GM12801 (cell line): ENCODE measurements around the gene CCDC68.

Experiments
- TF ChIP-seq, protein P1 (sequence below): IDR thresholded peaks from one replicate; pipeline ENCODE4 v1.5.1; 2011; ENCODE audit warnings: control low read depth; ENCODE audit not compliant: insufficient read length; ENCODE audit errors: extremely low read depth

The CCDC68 gene

DNA sequence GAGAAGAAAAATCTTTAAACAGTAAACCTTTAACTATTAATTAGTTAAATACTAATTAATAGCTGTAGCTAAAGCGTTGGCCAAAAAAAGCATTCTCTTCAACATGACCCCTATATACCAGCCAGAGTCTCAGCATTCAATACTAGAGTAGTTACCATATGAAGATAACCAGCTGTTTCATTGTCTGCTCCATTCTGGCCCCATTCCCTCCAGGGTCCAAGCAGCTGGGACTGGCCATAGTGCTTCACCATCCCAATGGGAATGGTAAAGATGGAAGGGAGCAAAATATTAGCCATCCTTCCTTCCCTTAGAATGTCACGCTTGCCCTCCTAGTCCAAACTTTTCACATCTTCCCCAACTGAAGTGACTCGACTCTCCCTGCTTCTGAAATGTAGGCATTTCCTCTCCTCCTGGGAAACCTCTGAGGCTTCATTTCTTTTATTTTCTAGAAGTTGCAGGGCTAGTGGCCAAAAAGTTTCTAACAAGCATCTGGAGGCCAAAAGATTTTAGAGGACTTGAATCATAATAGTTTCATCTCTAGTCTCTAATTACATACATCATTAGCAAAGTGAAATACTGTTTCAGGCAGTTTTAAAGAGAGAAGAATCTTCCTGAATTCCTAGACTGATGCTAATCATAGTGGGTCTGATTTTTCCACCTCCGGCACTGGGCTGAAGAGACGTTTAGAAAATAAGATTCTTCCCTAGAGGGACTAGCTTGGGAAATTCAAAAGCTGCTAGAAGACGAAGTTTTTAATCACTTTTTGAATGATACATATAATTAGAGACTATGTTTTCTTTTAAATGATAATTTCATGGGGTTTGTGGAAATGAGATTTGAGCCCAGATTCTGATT, 52.7 kb downstream of the CCDC68 start:
- TF ChIP-seq, protein P1, sequence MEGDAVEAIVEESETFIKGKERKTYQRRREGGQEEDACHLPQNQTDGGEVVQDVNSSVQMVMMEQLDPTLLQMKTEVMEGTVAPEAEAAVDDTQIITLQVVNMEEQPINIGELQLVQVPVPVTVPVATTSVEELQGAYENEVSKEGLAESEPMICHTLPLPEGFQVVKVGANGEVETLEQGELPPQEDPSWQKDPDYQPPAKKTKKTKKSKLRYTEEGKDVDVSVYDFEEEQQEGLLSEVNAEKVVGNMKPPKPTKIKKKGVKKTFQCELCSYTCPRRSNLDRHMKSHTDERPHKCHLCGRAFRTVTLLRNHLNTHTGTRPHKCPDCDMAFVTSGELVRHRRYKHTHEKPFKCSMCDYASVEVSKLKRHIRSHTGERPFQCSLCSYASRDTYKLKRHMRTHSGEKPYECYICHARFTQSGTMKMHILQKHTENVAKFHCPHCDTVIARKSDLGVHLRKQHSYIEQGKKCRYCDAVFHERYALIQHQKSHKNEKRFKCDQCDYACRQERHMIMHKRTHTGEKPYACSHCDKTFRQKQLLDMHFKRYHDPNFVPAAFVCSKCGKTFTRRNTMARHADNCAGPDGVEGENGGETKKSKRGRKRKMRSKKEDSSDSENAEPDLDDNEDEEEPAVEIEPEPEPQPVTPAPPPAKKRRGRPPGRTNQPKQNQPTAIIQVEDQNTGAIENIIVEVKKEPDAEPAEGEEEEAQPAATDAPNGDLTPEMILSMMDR = no peak

DNA sequence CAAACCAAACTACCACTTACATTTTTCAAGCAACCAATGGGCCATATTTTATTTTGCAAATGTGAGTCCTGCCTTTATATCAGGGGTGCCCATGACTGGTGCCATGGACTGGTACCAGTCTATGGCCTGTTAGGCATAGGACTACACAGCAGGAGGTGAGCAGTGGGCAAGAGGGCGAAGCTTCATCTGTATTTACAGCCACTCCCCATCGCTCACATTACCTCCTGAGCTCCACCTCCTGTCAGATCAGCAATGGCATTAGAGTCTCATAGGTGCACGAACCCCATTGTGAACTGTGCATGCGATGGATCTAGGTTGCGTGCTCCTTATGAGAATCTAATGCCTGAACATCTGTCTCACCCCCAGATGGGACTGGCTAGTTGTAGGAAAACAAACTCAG, 53.6 kb downstream of the CCDC68 start:
- TF ChIP-seq, protein P1 = no peak

DNA sequence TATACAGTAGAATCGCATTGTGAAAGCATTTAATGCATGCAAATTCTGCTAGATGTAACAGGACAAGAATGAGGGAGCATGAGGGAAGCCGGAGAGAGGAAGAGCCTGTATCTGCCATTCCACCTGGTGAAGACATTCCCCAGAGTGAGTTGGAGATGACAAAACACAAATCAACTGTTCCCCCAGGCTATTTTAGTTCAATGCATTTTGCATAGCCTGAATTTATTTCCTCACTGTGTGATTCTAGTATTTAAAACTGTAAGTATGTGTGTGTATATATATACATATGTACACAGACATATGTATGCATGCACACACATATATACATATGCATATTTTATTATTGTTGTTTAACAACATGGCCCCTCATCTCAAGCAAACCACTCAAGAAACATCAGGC, 54.7 kb downstream of the CCDC68 start:
- TF ChIP-seq, protein P1 = no peak

DNA sequence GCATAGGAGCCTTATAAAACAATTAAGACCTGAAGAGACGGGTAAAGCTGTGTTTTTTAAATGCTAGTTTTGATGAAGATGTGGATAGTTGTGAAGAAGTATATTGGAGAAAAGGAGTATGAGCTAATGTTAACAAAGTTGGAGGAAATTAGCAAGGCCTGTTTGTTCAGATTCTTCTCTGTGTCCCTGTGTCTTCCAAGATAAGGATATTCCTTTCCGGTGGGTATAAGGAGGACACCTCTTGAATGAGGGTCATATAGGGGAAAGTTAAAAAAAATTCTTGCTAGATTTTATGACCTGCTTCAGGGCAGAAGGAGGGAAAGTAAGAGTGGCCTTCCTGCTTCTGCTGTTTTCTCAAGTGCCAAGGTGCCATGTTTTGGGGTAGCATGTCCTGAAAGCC, 59.0 kb downstream of the CCDC68 start:
- TF ChIP-seq, protein P1 = no peak

DNA sequence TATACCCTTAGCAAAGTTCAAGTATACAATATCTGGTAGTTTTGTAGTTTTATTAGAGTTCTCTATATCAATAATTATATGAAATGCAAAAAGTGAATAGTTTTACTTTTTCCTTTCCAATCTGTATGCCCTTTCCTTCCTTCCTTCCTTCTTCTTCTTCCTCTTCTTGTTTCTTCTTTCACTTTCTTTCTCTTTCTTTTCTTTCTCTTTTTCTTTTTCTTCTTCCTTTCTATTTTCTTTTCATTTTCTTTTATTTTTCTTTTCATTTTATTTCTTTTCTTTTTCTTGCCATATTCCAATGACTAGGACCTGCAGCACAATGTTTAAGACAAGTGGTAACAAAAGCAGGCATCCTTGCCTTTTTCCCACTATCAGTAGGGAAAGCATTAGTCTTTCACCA, 59.8 kb downstream of the CCDC68 start:
- TF ChIP-seq, protein P1 = no peak

DNA sequence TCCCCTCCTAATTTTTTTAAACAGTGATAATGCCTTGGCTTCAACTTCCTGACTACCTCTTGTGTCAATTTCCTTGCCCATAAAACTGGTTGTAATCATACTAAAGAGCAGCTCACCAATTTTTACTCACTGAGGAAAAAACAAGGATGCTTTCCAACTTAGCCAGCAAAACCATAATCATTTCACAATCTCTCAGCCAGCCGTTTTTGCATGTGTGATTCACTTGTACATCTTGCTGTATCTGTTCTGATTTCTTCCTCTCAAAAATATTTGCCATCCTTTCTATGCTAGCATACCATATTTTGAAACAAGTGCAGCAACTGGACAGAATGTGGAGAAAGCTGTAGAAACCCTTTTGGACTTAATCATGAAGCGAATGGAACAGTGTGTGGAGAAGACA, 70.3 kb downstream of the CCDC68 start:
- TF ChIP-seq, protein P1 = no peak

DNA sequence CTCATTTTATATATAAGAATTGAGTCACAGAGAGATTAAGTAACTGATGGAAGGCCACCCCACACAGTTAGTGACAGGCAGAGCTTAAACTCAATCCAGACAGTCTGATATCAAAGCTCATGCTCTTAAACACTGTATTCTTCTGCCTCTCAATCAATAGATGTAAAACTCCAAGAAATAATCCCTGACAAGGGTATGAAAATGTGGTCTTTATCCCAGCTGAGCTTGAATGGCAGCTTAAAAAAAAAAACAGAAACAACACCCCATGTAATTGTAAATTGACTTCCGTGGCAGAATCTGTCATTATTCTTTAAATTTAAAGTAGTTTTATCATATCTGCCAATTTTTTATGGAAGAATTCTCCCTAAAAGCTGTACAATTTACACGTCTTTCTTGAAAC, 70.9 kb downstream of the CCDC68 start:
- TF ChIP-seq, protein P1 = no peak
